OCI-LY1 (cell line): ENCODE measurements around the gene GOLM1.

Experiments used
- H2AFZ ChIP-seq: fragments of 200-600 bp; sonication (generic), shearing (Covaris generic); 2 replicates; pipeline ENCODE4 v1.6.0; 2014; ENCODE audit warnings: antibody characterized with exemption, mild to moderate bottlenecking, low read length
- H3F3A ChIP-seq: fragments of 200-600 bp; sonication (generic), shearing (Covaris generic); 2 replicates; pipeline ENCODE4 v1.6.0; 2014; ENCODE audit warnings: mild to moderate bottlenecking, antibody characterized with exemption, low read length, moderate library complexity; ENCODE audit not compliant: insufficient read depth
- H3K27ac ChIP-seq: fragments of 200-600 bp; sonication (generic); 2 replicates; pipeline ENCODE4 v1.5.1; 2014; ENCODE audit warnings: low read length, mixed run types, mild to moderate bottlenecking, low read depth; ENCODE audit not compliant: poor library complexity, severe bottlenecking
- H3K27me3 ChIP-seq: fragments of 200-600 bp; sonication (generic); 2 replicates; pipeline ENCODE4 v1.6.0; 2014; ENCODE audit warnings: antibody characterized with exemption, mild to moderate bottlenecking, low read length, moderate library complexity; ENCODE audit not compliant: insufficient read depth
- H3K36me3 ChIP-seq: fragments of 200-600 bp; sonication (generic); 2 replicates; pipeline ENCODE4 v1.6.1; 2014; ENCODE audit warnings: mild to moderate bottlenecking, antibody characterized with exemption, low read length, moderate library complexity, mixed read lengths; ENCODE audit not compliant: insufficient read depth
- H3K4me1 ChIP-seq: fragments of 200-600 bp; sonication (generic); 2 replicates; pipeline ENCODE4 v1.5.1; 2014; ENCODE audit warnings: mild to moderate bottlenecking, low read length, moderate library complexity; ENCODE audit not compliant: insufficient read depth, severe bottlenecking
- H3K4me2 ChIP-seq: fragments of 200-600 bp; sonication (generic), shearing (Covaris generic); 2 replicates; pipeline ENCODE4 v1.6.1; 2014; ENCODE audit warnings: low read length
- H3K4me3 ChIP-seq: fragments of 200-600 bp; sonication (generic); 2 replicates; pipeline ENCODE4 v1.5.1; 2014; ENCODE audit warnings: low read length, low read depth, mild to moderate bottlenecking, mixed read lengths; ENCODE audit not compliant: poor library complexity, severe bottlenecking
- H3K79me2 ChIP-seq: fragments of 200-600 bp; shearing (Covaris generic); 2 replicates; pipeline ENCODE4 v1.6.1; 2016; ENCODE audit warnings: mixed run types, low read length, mixed read lengths; ENCODE audit not compliant: insufficient read depth
- H3K9ac ChIP-seq: fragments of 200-600 bp; sonication (generic), shearing (Covaris generic); 2 replicates; pipeline ENCODE4 v1.6.1; 2014; ENCODE audit warnings: mild to moderate bottlenecking, low read length, mixed read lengths
- H3K9me2 ChIP-seq: fragments of 200-600 bp; sonication (generic), shearing (Covaris generic); 2 replicates; pipeline ENCODE4 v1.6.1; 2014; ENCODE audit warnings: low read depth, mild to moderate bottlenecking, low read length, mixed read lengths
- H3K9me3 ChIP-seq: fragments of 200-600 bp; shearing (Covaris generic); 2 replicates; pipeline ENCODE4 v1.6.1; 2014; ENCODE audit warnings: low read length, mixed read lengths
- H4K20me1 ChIP-seq: fragments of 200-600 bp; sonication (generic), shearing (Covaris generic); 2 replicates; pipeline ENCODE4 v1.6.0; 2016; ENCODE audit warnings: mild to moderate bottlenecking, low read length; ENCODE audit not compliant: insufficient read depth
- CTCF ChIP-seq: fragments of 200-600 bp; sonication (generic), shearing (Covaris generic); IDR thresholded peaks from 2 replicates; pipeline ENCODE4 v1.5.1; 2017; ENCODE audit warnings: mild to moderate bottlenecking, antibody characterized with exemption, low read length, moderate library complexity, mixed read lengths
- EZH2 ChIP-seq: fragments of 200-600 bp; sonication (generic), shearing (Covaris generic); IDR thresholded peaks from 2 replicates; pipeline ENCODE4 v1.8.0; 2017; ENCODE audit warnings: borderline replicate concordance, mixed run types, mild to moderate bottlenecking, antibody characterized with exemption, low read length, moderate library complexity, mixed read lengths

GOLM1 gene

GRCh38 chr9:86069206-86069869 is 30.0 kb downstream of the GOLM1 start:
- no peaks in the 10 kb centered on the region for H3K9me3 ChIP-seq
- no peak for TF ChIP-seq EZH2
- TF ChIP-seq CTCF = no peak
- no peak overlapping the region for H3K4me3 ChIP-seq
- H3K27me3 ChIP-seq = no peaks in the 10 kb centered on the region; the same call in 1 of the 2 replicates
- no peak overlapping the region for H3K9ac ChIP-seq
- H2AFZ ChIP-seq = no peak overlapping the region
- no peaks in the 10 kb centered on the region for H3K9me2 ChIP-seq
- H3K4me2 ChIP-seq = no peak overlapping the region
- no peaks in the 10 kb centered on the region for H4K20me1 ChIP-seq
- H3F3A ChIP-seq = no peaks in the 10 kb centered on the region
- no peaks in the 10 kb centered on the region for H3K4me1 ChIP-seq
- no peaks in the 10 kb centered on the region for H3K36me3 ChIP-seq
- no peaks in the 10 kb centered on the region for H3K79me2 ChIP-seq
- no peak overlapping the region for H3K27ac ChIP-seq

- Histone ChIP-seq H3K4me1 (no peaks in the 10 kb centered on the region), H3K27me3 (no peaks in the 10 kb centered on the region), H4K20me1 (no peaks in the 10 kb centered on the region), H2AFZ (no peak overlapping the region), H3K36me3 (no peaks in the 10 kb centered on the region), H3K4me2 (no peak overlapping the region), H3K4me3 (no peak overlapping the region), H3F3A (no peaks in the 10 kb centered on the region), H3K9me3 (no peaks in the 10 kb centered on the region), H3K9me2 (no peaks in the 10 kb centered on the region), H3K9ac (no peak overlapping the region), H3K27ac (no peak overlapping the region), H3K79me2 (no peaks in the 10 kb centered on the region)
- TF ChIP-seq CTCF = no peak
- no peak for TF ChIP-seq EZH2
These were observed 35.1 kb downstream of the GOLM1 start for GRCh38 chr9:86064220-86064619.

GRCh38 chr9:86062845-86063693 is 36.3 kb downstream of the GOLM1 start:
- H3K36me3 ChIP-seq = no peaks in the 10 kb centered on the region
- H3K4me2 ChIP-seq = no peak overlapping the region

More at GRCh38 chr9:86062845-86063693, 36.3 kb downstream of the GOLM1 start:
- Histone ChIP-seq H3K4me1 (no peaks in the 10 kb centered on the region), H3K9me3 (no peaks in the 10 kb centered on the region), H3K4me3 (no peak overlapping the region), H2AFZ (no peak overlapping the region), H4K20me1 (no peaks in the 10 kb centered on the region), H3F3A (no peaks in the 10 kb centered on the region), H3K9ac (no peak overlapping the region), H3K79me2 (no peaks in the 10 kb centered on the region), H3K27ac (no peak overlapping the region), H3K9me2 (no peaks in the 10 kb centered on the region), H3K27me3 (no peaks in the 10 kb centered on the region)
- TF ChIP-seq EZH2 (no peak), CTCF (no peak)
